ENCODE data around the gene NAGLU.
A peak's percentile ranks its signal among the peaks of the same experiment; 100 is the strongest.

Gene NAGLU

GRCh38 chr17:42536048-42536371 is at the start of gene NAGLU:
Gene NAGLU, plus strand, starts transcription at chr17:42536241. Its CDS starts 32 bp downstream, at chr17:42536273.
- DNase-seq: peak; percentile 71

- DNase-seq: no peak
Observed at GRCh38 chr17:42488032-42488431, 48.0 kb upstream of the NAGLU start.

GRCh38 chr17:42493319-42493718 is 42.7 kb upstream of the NAGLU start:
- no peak for DNase-seq

GRCh38 chr17:42494673-42495072 is 41.4 kb upstream of the NAGLU start:
- no peak for DNase-seq

- no peak for DNase-seq
Observed at GRCh38 chr17:42498828-42499227, 37.2 kb upstream of the NAGLU start.

GRCh38 chr17:42502091-42502490 is 34.0 kb upstream of the NAGLU start:
- DNase-seq: no peak

GRCh38 chr17:42502926-42503325 is 33.1 kb upstream of the NAGLU start:
- no peak for DNase-seq

- DNase-seq: no peak
Observed at GRCh38 chr17:42507671-42508070, 28.4 kb upstream of the NAGLU start.

GRCh38 chr17:42508426-42509165 is 27.4 kb upstream of the NAGLU start:
- no peak for DNase-seq

GRCh38 chr17:42509409-42509808 is 26.6 kb upstream of the NAGLU start:
- no peak for DNase-seq

GRCh38 chr17:42509841-42510240 is 26.2 kb upstream of the NAGLU start:
- DNase-seq: no peak

- DNase-seq: no peak
Observed at GRCh38 chr17:42512246-42512645, 23.8 kb upstream of the NAGLU start.

- no peak for DNase-seq
Observed at GRCh38 chr17:42512733-42513251, 23.2 kb upstream of the NAGLU start.

GRCh38 chr17:42513686-42514085 is 22.4 kb upstream of the NAGLU start:
- DNase-seq: no peak

- no peak for DNase-seq
Observed at GRCh38 chr17:42514279-42514678, 21.8 kb upstream of the NAGLU start.

- no peak for DNase-seq
Observed at GRCh38 chr17:42514867-42515266, 21.2 kb upstream of the NAGLU start.

GRCh38 chr17:42517516-42517915 is 18.5 kb upstream of the NAGLU start:
- no peak for DNase-seq

GRCh38 chr17:42518046-42518754 is 17.8 kb upstream of the NAGLU start:
- DNase-seq: no peak

GRCh38 chr17:42518755-42519545 is 17.1 kb upstream of the NAGLU start:
- DNase-seq: no peak

- no peak for DNase-seq
Observed at GRCh38 chr17:42519546-42520491, 16.2 kb upstream of the NAGLU start.

- DNase-seq: no peak
Observed at GRCh38 chr17:42520540-42520951, 15.5 kb upstream of the NAGLU start.

GRCh38 chr17:42521036-42521435 is 15.0 kb upstream of the NAGLU start:
- DNase-seq: no peak
